ENCODE results near the gene ARSG. TPM values are rescaled to one million over a fixed set of nuclear protein-coding genes. Genes with fewer than 3 reads are reported as not detected.
"Not testable (repeated sequence)": the region's sequence is repeated elsewhere in the genome, so short reads cannot be mapped to it uniquely, and the experiment has no call there.

Gene ARSG
- 0.86 and 3.5 TPM in 2 replicates for total RNA-seq (2014; rRNA removed; shearing (Covaris generic))

DNA sequence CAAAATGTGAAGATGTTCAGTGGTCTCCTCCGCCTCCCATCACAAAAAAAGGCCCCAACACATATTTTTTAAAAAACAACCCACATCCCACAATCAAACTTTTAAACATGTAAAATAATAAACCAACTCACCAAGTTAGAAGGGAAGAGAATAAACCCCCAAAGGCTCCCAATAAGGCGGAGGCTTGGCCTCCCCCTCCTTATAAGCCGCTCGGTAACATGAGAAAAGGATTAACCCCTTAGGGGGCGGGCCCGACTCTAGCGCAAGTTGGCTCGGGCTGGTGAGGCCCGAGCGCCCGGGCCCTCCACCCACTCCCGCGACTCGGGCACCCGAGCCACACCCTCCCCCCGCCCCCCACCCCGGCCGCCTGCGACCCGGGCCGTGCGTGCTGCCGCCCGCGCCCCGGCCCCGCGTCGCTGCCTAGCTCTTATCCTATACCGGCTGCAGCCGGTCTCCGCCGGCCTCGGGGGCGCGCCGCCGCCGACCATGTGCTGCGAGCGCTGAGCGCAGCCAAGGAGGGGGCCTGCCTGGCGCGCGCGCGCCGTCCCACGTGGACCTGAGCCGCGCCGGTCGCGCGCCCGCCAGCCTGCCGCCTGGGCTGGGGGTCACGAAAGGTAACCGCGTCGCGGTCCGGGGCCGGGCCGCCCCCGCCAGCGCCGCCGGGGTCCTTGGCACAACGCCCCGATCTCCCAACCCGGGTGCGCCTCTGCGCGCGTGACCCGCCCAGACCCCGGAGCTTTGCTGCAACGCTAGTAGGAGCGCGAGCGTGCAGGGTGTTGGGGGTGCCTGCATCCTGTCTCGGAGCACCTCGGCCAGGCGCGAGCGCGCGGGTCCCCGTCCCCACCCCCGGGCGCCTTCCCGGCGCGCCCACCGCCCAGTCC lies at the start of gene ARSG, which contains the start of gene SLC16A6:
ARSG (plus strand) TSS at position 541 of the 881 bp plus-strand sequence. CDS start 15,999 bp downstream, outside the sequence.
SLC16A6 (minus strand) TSS at position 173 of the 881 bp plus-strand sequence. CDS start 12,807 bp downstream, outside the sequence.
- DNase-seq (ENCODE audit: low read depth): peak; percentile 47

DNA sequence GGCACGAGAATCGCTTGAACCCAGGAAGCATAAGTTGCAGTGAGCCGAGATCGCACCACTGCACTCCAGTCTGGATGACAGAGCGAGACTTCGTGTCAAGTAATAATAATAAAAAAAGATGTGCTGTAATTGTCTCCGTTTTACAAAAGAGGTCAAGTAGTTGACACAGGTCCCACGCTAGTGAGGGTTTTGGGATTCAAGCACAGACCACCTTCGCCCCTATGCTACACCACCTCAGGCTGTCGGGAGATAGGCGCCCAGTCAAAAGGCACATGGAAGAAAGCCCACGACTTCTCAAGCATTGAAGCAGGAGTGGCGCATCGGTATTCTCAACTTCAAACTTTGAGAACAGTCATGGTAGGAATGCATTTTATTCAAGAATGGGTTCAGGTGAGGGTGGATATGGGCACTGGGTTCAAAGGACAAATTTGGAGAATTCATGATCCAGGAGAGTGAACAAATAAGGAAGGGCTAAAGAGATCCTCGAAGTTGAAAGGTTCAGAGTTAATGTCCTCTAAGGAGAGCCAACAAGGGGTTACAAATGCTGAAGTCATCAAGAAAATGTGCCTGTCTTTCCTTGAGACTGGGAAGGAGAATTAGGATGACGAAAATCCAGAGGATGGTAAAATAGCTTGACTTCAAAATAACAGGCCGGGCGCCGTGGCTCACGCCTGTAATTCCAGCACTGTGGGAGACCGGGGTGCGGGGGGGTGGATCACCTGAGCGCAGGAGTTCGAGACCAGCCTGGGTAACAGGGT lies 44.8 kb upstream of the ARSG start:
- no peak for DNase-seq (ENCODE audit: low read depth)

DNA sequence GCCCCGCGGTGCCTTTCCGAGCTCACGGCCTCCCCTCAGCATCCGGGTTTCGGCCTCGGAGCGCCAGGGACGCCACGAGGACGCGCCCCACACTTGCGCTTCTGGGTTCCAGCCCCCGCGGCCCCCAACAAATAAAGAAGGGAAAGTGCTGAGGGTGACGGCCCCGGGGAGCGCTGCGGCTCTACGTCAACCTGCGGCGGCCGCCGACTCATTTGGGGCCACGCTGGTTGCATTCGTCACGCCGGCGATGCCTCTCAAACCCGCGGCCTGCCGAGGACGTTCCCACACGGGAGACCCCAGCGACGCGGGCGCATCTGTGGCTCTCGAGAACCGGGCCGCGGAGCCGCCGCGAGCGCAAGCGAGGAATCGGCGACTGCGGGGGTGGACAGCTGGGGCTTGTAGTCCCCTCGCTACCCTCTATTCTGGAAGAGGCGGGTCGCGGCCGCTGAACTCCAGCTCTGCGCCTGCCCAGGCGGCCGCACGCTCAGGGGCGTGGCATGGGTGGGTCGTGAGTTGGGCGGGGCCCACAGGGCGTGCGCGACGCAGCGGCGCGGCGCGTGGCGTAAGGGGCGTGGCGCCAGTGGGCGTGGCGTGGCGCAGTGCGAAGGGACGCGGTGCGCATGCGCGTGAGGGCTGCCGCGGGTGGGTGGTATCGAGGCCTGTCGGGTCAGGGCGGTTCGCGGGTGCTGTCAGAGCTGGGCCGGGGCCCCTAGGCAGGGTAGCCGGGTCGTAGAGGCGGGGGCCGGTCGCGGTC lies 43.7 kb upstream of the ARSG start, which contains the start of gene AMZ2:
AMZ2 (plus strand) TSS at position 599 of the 754 bp plus-strand sequence. CDS start 2,145 bp downstream, outside the sequence.
- DNase-seq (ENCODE audit: low read depth): peak; percentile 86

DNA sequence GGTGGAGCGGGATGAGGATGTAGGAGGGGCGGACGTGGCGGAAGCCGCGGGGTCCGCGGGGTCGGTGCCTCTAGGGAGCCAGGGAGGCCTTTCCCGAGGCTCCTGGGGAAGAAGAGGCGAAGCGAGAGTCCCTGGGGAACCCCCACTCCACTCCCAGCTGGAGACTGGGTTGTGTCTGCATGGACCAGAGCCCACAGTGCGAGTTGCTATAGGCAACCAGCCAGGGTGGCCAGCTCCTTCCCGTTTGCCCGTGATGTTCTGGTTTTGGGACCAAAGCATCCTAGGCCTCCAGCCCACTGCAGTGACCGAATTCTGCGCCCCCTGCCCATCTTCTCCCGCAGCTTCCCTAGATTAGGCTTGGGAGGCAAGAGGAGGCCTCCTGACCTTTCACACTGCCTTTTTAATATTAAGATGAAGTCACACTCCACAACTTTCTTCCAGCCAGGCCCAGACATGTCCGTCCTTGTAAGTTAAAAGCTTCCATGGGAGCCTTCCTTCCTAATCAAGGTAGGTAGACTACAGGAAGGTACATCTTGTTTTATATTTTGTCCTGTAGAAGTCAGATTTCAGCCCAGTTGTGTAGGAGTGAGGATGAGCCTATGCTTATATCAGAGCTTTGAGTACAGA lies 43.0 kb upstream of the ARSG start:
- DNase-seq (ENCODE audit: low read depth): peak; percentile 45

DNA sequence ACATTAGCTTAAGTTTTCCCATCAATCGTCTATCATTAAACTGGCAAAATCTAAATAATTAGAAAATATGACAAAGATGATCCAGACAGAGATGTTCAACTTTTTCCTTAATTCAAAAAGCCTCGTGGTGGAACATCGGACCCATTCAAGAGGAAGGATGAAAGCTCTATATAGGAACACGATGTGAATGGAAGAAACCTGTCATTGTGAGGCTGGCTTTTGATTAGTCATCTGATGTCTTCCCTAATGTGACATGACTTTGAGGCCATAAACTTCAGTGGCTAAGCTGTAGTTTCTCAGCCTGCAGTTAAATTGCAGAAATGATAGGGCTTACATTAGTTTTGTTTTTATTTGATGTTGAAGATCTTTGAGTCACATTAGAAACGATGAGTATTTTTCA lies 42.4 kb upstream of the ARSG start:
- peak; percentile 22 for DNase-seq (ENCODE audit: low read depth)

DNA sequence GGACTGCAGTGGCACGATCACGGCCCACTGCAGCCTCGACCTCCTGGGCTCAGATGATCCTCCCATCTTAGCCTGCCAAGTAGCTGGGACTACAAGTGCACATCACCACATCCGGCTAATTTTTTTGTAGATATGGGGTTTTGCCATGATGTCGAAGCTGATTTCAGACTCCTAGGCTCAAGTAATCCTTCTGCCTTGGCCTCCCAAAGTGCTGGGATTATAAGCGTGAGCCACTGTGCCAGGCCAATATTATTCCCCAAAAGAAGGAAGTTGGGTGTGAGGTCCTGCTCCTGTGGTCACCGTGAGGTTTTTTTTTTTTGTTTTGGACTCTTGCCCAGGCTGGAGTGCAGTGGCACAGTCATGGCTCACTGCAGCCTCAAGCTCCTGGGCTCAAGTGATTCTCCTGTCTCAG lies 41.9 kb upstream of the ARSG start:
- DNase-seq (ENCODE audit: low read depth): peak; percentile 33

DNA sequence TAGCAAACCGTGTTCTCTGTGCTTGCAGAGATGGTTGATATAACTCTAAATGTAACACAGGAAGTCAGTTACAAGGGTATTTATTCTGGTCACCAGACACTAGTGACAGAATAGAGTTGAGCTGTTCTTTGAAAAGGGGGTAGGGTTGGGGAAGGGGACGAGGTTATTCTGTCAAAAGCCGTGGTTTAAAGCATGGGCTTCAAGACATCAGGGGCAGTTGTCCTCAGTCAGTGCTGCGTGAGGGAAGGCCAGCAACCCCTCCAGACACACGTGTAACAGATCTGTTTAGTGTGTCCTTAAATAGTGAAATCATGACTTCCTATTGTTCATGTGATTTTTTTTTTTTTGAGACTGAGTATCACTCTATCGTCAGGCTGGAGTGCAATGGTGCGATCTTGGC lies 37.9 kb upstream of the ARSG start:
- DNase-seq (ENCODE audit: low read depth): not testable (repeated sequence)

DNA sequence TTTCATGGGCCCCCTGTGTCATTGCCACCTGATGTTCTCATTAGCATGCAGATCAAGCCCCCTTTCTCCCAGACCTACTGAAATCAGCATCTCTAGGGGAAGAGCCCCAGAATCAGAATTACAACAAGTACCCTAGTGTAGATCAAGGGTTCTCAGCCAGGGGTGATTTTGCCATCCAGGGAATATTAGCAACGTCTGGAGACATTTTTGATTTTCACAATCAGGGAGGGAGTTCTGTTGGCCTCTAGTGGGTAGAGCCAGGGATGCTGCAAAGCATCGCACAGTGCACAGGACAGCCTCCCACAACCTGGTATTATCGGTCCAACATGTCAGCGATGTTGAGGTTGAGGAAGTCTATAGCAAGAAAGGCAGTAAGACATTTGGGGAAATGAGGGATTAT lies 36.1 kb upstream of the ARSG start:
- DNase-seq (ENCODE audit: low read depth): no peak

DNA sequence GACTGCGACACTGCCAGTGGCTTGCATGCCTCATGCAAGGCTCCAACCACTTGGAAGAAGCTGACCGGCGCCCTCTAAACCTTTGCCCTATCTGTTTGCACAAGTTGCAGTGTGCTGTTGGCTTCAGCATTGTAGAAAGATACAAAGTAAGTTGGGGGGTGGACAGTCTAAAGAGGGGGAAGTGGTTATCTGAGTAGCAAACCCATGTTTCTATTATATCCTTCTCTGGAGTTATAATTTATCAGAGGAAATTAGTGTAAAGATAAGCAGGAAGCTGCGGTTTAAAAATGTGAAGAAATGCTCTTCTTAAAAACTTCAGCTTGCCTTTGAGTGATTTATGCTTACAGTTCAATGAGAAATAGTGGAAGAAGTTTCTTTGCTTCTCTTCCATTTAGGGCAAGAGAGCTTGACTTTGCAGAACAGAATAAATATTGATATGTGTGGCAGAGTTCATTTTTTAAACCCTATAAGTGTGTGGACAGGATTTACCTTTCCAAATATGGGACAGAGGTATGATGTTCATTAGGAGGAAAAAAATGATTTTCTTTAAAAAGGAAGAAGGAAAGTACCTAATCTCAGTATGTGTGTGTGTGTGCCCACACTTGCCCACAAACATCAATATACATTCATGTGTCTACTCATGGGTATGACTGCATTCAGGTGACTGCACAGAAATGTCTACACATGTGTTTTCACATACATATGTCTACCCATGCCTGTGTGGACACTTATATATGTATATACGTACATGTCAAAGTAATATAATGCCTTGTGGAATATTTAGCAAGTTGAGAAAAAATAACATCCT lies 35.4 kb upstream of the ARSG start:
- DNase-seq (ENCODE audit: low read depth): no peak

DNA sequence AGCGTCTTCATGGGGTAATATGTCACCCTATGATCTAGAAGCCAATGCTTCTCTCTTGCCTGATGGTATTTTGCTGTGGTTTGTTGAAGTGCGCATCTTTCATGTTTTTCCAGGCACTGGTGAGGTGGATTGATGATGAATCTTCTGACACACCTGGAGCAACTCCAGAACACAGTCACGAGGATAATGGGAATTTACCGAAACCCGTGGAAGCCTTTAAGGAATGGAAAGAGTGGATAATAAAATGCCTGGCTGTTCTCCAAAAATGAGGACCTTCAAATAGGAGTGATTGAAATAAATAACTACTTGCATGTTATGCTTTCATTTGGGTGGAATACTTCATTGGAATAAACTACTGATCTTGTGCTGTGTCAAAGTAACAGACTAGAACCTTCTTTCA lies 34.6 kb upstream of the ARSG start:
- DNase-seq (ENCODE audit: low read depth): not testable (repeated sequence)

DNA sequence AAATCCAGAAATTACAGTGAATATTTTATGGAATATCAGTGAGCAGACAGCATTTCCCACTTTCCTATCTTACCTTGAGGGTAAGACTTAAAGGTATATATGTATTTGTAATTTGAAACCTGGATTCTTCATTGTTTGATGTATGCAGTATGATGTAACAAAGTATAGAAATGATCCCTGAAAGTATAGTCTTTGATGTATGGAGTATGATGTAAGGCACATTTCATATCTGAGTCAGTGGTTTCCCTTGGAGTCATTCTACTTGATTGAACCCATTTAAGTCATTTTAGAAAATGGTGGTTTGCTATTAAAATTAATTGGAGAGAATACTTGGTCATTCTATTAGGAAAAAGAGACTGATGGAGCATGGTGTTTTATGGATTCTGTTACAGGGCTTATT lies 33.4 kb upstream of the ARSG start:
- DNase-seq (ENCODE audit: low read depth): no peak

DNA sequence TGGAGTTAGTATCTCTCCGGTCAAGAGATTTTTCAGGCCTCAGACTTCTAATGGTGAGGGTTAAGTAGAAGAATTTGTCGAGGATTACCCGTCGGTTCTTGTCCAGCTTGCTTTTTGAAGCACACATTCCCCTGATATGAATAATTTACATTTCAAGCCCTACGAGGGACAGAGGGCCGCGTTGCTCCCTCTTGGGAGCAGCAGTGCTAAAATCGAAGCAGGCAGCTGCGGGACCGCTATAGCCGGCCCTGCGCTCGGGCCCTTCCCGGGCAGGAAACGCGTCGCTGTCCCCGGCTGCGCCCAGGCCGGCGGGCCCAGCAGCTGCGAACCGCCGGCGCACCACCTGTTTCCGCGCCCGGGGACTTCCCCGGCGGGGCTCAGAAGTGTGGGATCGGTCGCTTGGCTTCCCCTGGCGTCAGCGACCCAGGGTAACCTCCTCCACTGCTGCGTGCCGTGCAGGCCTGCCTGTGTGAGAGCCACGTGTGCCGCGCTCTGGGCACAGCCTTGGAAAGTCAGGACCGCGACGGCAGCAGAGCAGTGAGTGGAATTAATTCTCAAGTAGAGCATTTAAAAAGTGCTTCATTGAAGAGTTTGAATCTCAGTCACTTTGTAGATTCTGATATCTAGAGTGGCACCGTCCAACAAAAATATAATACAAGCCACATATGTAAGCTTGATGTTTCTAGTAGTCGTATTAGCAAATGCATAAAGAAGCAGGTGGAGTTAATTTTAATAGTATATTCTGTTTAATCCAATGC lies 32.2 kb upstream of the ARSG start:
- peak; percentile 57 for DNase-seq (ENCODE audit: low read depth)

DNA sequence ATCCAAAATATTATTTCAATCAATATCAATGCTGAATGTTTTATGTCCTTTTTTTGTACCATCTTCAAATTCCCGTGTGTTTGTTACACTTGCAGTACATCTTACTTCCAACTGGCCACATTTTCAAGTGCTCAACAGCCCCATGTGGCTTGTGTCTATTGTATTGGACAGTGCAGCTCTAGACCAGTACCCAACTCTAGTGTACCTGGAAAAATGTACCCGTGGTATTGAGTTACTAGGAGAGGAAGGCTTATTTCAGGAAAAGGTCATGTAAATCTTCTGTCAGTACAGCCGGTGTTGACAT lies 31.7 kb upstream of the ARSG start:
- DNase-seq (ENCODE audit: low read depth): not testable (repeated sequence)

DNA sequence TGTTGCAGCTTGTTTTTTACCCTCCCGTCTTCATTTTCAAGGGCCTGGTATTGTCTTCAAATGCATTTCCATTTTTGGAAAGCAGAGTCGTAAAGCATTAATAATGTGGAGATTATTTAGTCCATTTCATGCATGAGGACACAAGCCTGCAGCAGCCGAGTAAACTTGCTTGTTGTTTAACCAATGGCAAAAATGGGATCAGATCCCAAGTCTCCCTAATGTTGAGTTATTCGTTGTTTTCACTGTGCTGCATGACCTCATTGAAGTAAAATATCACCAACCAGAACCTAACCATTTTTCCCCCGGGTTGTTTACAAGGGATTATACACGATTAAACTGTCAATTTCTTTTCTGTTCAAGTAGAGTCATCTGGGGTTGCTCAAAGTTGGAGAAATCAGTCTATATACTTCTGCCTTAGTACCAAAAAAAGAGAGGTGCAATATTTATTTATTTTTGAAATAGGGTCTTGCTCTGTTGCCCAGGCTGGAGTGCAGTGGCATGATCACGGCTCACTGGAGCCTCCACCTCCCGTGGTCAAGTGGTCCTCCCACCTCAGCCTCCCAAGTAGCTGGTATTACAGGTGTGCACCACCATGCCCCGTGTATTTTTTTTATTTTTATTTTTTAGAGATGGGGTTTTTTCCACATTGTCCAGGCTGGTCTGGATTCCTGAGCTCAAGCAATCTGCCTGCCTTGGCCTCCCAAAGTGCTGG lies 31.1 kb upstream of the ARSG start:
- DNase-seq (ENCODE audit: low read depth): peak; percentile 39

DNA sequence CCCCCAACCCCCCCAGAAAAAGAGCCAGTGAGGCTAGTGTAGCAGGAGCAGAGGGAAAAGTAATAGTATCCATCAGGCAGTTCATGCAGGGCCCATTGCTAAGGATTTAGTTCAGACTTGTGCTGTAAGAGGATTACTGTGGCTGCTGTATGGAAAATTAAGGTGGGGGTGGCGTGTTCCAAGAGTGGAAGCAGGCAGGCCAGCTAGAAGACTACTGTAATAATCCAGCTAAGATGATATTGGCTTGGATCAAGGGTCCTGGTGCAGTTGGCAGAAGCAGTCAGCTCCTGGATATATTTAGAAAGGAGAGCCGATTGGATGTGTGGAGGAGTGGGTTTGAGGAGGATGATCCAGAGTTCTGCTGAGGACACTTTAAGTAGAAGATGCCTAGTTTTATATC lies 28.8 kb upstream of the ARSG start:
- DNase-seq (ENCODE audit: low read depth): not testable (repeated sequence)

DNA sequence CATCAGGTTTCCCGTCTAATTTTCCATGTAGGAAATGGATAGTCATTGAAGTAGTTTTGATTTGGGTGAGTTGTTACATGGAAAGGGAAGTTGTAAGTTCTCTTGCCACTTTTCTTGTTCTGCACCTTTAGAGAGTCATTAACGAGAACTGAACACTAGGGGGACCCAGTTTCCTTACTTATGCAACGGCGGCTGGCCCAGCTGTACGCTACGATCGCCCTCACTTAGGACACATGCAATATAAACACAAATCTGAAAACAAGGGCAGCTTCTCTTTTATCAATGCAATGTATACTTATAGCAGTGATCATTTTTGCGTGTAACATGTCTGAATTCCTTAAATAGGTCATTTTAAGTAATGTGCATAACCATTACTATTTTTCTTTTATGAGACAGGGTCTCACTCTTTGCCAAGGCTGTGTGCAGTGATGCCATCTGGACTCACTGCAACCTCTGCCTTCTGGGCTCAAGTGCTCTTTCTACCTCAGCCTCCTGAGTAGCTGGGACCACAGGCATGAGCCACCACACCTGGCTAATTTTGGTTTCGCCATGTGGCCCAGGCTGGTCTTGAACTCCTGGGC lies 28.1 kb upstream of the ARSG start:
- DNase-seq (ENCODE audit: low read depth): peak; percentile 49

DNA sequence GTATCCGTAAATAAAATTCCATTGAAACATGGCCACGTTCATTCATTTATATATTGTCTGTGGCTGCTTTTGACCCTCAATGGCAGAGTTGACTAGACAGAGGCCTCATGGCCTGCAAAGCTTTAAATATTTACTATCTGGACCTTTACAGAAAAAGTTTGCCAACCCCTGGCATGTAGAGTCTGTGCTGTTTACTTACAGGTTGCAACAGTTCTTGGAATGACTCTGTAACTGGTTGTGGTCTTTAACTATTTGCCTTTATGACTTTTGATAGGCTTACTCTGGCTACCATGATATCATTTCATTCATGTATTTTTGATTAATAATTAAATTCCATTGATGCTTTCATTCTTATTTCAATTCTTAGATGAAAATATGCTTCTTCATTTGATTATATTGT lies 25.5 kb upstream of the ARSG start:
- not testable (repeated sequence) for DNase-seq (ENCODE audit: low read depth)

DNA sequence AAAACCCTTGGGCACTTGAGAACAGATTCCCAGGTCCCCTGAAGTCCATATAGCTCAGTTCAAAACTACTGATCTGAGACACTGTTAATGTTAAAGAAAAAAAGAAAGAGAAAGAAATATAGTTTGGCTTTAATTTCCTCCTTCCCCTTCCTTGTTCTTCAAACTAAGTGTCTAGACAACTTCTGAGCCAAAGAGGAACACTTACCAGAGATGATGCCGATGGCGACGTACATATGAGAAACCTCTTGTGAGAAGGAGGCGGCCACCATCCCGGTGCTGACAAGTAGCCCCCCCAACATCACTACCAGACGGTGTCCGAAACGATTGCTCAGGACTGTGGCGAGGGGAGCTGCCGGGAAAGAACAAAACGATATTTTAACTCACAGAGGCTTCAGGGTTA lies 17.6 kb upstream of the ARSG start:
- DNase-seq (ENCODE audit: low read depth): no peak

DNA sequence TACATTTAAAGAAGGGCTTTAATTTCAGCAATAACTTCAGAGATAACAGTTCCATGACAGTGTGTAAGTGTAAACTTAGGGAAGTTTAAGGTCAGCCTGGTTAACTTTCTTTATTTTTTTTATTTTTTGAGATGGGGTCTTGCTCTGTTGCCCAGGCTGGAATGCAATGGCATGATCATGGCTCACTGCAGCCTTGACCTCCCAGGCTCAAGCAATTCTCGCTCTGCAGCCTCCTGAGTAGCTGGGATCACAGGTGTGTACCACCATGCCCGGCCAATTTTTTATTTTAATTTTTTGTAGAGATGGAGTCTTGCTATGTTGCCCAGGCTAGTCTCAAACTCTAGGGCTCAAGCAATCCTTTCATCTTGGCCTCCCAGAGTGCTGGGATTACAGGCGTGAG lies 15.0 kb upstream of the ARSG start:
- not testable (repeated sequence) for DNase-seq (ENCODE audit: low read depth)

All from M059J (cell line).